H9 (cell line): ENCODE data around the gene MORN1. TPM values are rescaled to one million over a fixed set of nuclear protein-coding genes. Genes with fewer than 3 reads are reported as not detected.

ENCODE experiments used
- DNase-seq: peaks from one replicate; pipeline ENCODE4 v3.0.0-alpha.2; 2017
- H2AFZ ChIP-seq: one replicate; pipeline ENCODE4 v1.6.1; 2013; ENCODE audit warnings: mild to moderate bottlenecking, low read length, control low read depth, moderate library complexity
- H2AK5ac ChIP-seq: 2 replicates; pipeline ENCODE4 v1.6.1; 2013; ENCODE audit warnings: low read length, control low read depth, mixed read lengths; ENCODE audit not compliant: insufficient read length
- H2BK120ac ChIP-seq: one replicate; pipeline ENCODE4 v1.6.1; 2013; ENCODE audit warnings: low read depth, mild to moderate bottlenecking, low read length, control low read depth, inconsistent platforms; ENCODE audit not compliant: poor library complexity, severe bottlenecking
- H2BK12ac ChIP-seq: 2 replicates; pipeline ENCODE4 v1.6.1; 2013; ENCODE audit warnings: low read length, control low read depth, mixed read lengths, low read depth; ENCODE audit not compliant: insufficient read length
- H2BK15ac ChIP-seq: 2 replicates; pipeline ENCODE4 v1.6.1; 2013; ENCODE audit warnings: low read depth, low read length, control low read depth
- H2BK20ac ChIP-seq: one replicate; pipeline ENCODE4 v1.6.1; 2013; ENCODE audit warnings: low read depth, mild to moderate bottlenecking, low read length, control low read depth, inconsistent platforms; ENCODE audit not compliant: poor library complexity, severe bottlenecking
- H2BK5ac ChIP-seq: 2 replicates; pipeline ENCODE4 v1.6.1; 2013; ENCODE audit warnings: low read length, control low read depth, mixed read lengths; ENCODE audit not compliant: insufficient read length
- H3K14ac ChIP-seq: 2 replicates; pipeline ENCODE4 v1.6.1; 2013; ENCODE audit warnings: low read length, control low read depth; ENCODE audit not compliant: insufficient read depth
- H3K18ac ChIP-seq: 2 replicates; pipeline ENCODE4 v1.6.1; 2013; ENCODE audit warnings: low read depth, mild to moderate bottlenecking, mixed read lengths, low read length, control low read depth; ENCODE audit not compliant: insufficient read length
- H3K23ac ChIP-seq: 2 replicates; pipeline ENCODE4 v1.6.1; 2013; ENCODE audit warnings: low read length, control low read depth, mixed read lengths, low read depth; ENCODE audit not compliant: insufficient read length
- H3K23me2 ChIP-seq: 2 replicates; pipeline ENCODE4 v1.6.1; 2013; ENCODE audit warnings: low read depth, mild to moderate bottlenecking, mixed read lengths, low read length, control low read depth; ENCODE audit not compliant: insufficient read length, poor library complexity, severe bottlenecking
- H3K27ac ChIP-seq: 2 replicates; pipeline ENCODE4 v1.5.1; 2013; ENCODE audit warnings: low read length, control low read depth, mixed read lengths, low read depth; ENCODE audit not compliant: insufficient read length
- H3K27me3 ChIP-seq: 2 replicates; pipeline ENCODE4 v1.6.1; 2013; ENCODE audit warnings: low read length, control low read depth, inconsistent platforms; ENCODE audit not compliant: insufficient read depth
- H3K4ac ChIP-seq: 2 replicates; pipeline ENCODE4 v1.6.1; 2013; ENCODE audit warnings: low read depth, mild to moderate bottlenecking, control low read depth, inconsistent platforms, low read length, moderate library complexity
- H3K4me1 ChIP-seq: 2 replicates; pipeline ENCODE4 v1.6.1; 2013; ENCODE audit warnings: low read length, control low read depth, inconsistent platforms; ENCODE audit not compliant: insufficient read depth
- H3K4me2 ChIP-seq: 2 replicates; pipeline ENCODE4 v1.6.1; 2013; ENCODE audit warnings: low read length, control low read depth, mixed read lengths; ENCODE audit not compliant: insufficient read length, insufficient read depth
- H3K56ac ChIP-seq: 2 replicates; pipeline ENCODE4 v1.6.1; 2013; ENCODE audit warnings: low read depth, mild to moderate bottlenecking, mixed read lengths, low read length, control low read depth; ENCODE audit not compliant: insufficient read length
- H3K79me1 ChIP-seq: 2 replicates; pipeline ENCODE4 v1.6.1; 2013; ENCODE audit warnings: low read depth, mild to moderate bottlenecking, moderate library complexity, low read length, control low read depth, inconsistent platforms; ENCODE audit not compliant: insufficient read depth, poor library complexity, severe bottlenecking
- H3K79me2 ChIP-seq: 2 replicates; pipeline ENCODE4 v1.6.1; 2013; ENCODE audit warnings: low read length, control low read depth, inconsistent platforms; ENCODE audit not compliant: insufficient read depth
- H3K9ac ChIP-seq: 2 replicates; pipeline ENCODE4 v1.6.1; 2013; ENCODE audit warnings: low read length, control low read depth, mixed read lengths; ENCODE audit not compliant: insufficient read length; ENCODE audit errors: extremely low read depth
- H3K9me3 ChIP-seq: one replicate; pipeline ENCODE4 v1.6.1; 2013; ENCODE audit warnings: low read depth, low read length, inconsistent platforms; ENCODE audit not compliant: control insufficient read depth
- H3T11ph ChIP-seq: one replicate; pipeline ENCODE4 v1.6.1; 2013; ENCODE audit warnings: mild to moderate bottlenecking, low read length, control low read depth, inconsistent platforms
- H4K20me1 ChIP-seq: one replicate; pipeline ENCODE4 v1.6.1; 2013; ENCODE audit not compliant: control insufficient read depth, insufficient read length, insufficient read depth
- H4K5ac ChIP-seq: 2 replicates; pipeline ENCODE4 v1.6.1; 2013; ENCODE audit warnings: low read depth, mild to moderate bottlenecking, mixed read lengths, low read length, control low read depth; ENCODE audit not compliant: insufficient read length
- H4K8ac ChIP-seq: replicated peaks from 2 replicates; pipeline ENCODE4 v1.6.1; 2013; ENCODE audit warnings: low read length, control low read depth, mixed read lengths, low read depth; ENCODE audit not compliant: insufficient read length
- H4K91ac ChIP-seq: 2 replicates; pipeline ENCODE4 v1.6.1; 2013; ENCODE audit warnings: low read depth, mild to moderate bottlenecking, moderate library complexity, mixed read lengths, low read length, control low read depth; ENCODE audit not compliant: insufficient read length
- H3K27ac Mint-ChIP-seq, 3 experiments: 2 replicates in 2 of 3; 3 replicates in 1 of 3; pipeline ENCODE4 v1.8.0; 2020 to 2021; ENCODE audit warnings: mixed read lengths in 3 of 3, mild to moderate bottlenecking in 1 of 3, moderate library complexity in 1 of 3
- H3K27me3 Mint-ChIP-seq: 2 replicates; pipeline ENCODE4 v1.8.0; 2021; ENCODE audit warnings: low read depth, mild to moderate bottlenecking, moderate library complexity, mixed read lengths
- H3K36me3 Mint-ChIP-seq, 3 experiments: 2 replicates in 2 of 3; 3 replicates in 1 of 3; pipeline ENCODE4 v1.8.0; 2020 to 2021; ENCODE audit warnings: low read depth in 3 of 3, mixed read lengths in 3 of 3; ENCODE audit not compliant: insufficient read depth in 1 of 3
- H3K4me1 Mint-ChIP-seq, 2 experiments: 2 replicates each; pipeline ENCODE4 v1.8.0; 2020; ENCODE audit warnings: mixed read lengths in 2 of 2
- H3K4me3 Mint-ChIP-seq, 2 experiments: 2 replicates in 1 of 2; 3 replicates in 1 of 2; pipeline ENCODE4 v1.8.0; 2020 to 2021; ENCODE audit warnings: mild to moderate bottlenecking in 2 of 2, mixed read lengths in 2 of 2, moderate library complexity in 1 of 2
- H3K9me3 Mint-ChIP-seq, 2 experiments: 2 replicates in 1 of 2; 3 replicates in 1 of 2; pipeline ENCODE4 v1.8.0; 2020; ENCODE audit warnings: mild to moderate bottlenecking in 2 of 2, mixed read lengths in 2 of 2, moderate library complexity in 1 of 2
- CTCF ChIP-seq: fragments of 200-600 bp; sonication (generic); conservative IDR thresholded peaks from 3 replicates; pipeline ENCODE4 v1.8.0; 2021; ENCODE audit warnings: antibody characterized with exemption, mild to moderate bottlenecking
- WGBS: extraction: QIAGEN DNeasy Blood & Tissue Kit; methylation state at CpG from one replicate; pipeline ENCODE4 v1.1.7; 2013; ENCODE audit warnings: missing lambda C conversion rate, low lambda C conversion rate, mixed read lengths; ENCODE audit not compliant: insufficient read length; ENCODE audit errors: extremely low coverage; 5-methylcytosine and 5-hydroxymethylcytosine counted together
- total RNA-seq: library from RNA; stranded (reverse); gene quantifications from 2 replicates; pipeline ENCODE4 v1.2.1, GENCODE V29; 2021

The MORN1 gene
- total RNA-seq, 1 experiment from 2014 or later, result 12.7 TPM

DNA sequence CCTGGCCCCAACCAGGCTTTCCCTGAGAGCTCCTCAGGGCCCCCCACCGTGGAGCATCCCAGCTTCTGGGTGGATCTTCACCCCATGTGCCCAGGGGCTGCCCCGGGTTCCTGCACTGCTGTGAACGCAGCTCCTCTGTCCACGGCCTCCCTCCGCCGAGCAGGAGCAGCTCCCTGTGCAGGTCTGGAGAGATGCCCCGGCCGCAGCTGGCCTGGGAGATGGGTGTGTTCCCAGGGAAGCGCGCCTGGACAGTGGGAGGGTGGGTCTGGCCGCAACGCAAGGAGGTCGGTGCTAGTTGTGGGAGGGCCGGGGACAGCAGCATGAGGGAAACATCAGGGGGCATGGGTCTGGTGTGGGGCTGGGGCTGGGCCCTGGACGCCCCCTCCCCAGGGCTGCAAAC, 71.3 kb downstream of the MORN1 start:
- H4K8ac ChIP-seq, result no peak overlapping the region
- H4K91ac ChIP-seq, result no peak overlapping the region
- TF ChIP-seq CTCF, result no peak
- H3K9ac ChIP-seq, result no peak overlapping the region
- H3K4me3 Mint-ChIP-seq, result no peak overlapping the region
- H3K18ac ChIP-seq, result no peak overlapping the region
- H3T11ph ChIP-seq, result no peak overlapping the region
- no peaks in the 10 kb centered on the region for H3K79me1 ChIP-seq
- H2AK5ac ChIP-seq, result no peak overlapping the region
- H3K4me2 ChIP-seq, result no peak overlapping the region
- H2BK12ac ChIP-seq, result no peak overlapping the region
- H3K4me1 Mint-ChIP-seq, result peaks cover 4 to 18% of the 10 kb centered on the region in 2 experiments
- no peak overlapping the region for H2BK120ac ChIP-seq
- H4K5ac ChIP-seq, result no peak overlapping the region
- no peak overlapping the region for H3K27ac ChIP-seq
- no peak overlapping the region for H2BK15ac ChIP-seq
- DNase-seq, result no peak
- H3K27ac Mint-ChIP-seq, result no peak overlapping the region
- no peak overlapping the region for H3K56ac ChIP-seq
- no peaks in the 10 kb centered on the region for H3K27me3 ChIP-seq
- no peaks in the 10 kb centered on the region for H3K79me2 ChIP-seq
- H2BK5ac ChIP-seq, result no peak overlapping the region
- no peak overlapping the region for H2BK20ac ChIP-seq
- H3K4me1 ChIP-seq, result no peaks in the 10 kb centered on the region; the same call in 1 of the 2 replicates
- no peaks in the 10 kb centered on the region; a peak in 1 of 7 replicates for H3K36me3 Mint-ChIP-seq
- H3K23ac ChIP-seq, result no peak overlapping the region
- H3K27me3 Mint-ChIP-seq, result peaks cover 3% of the 10 kb centered on the region
- H2AFZ ChIP-seq, result no peak overlapping the region
- no peak overlapping the region for H3K4ac ChIP-seq
- H3K23me2 ChIP-seq, result no peaks in the 10 kb centered on the region
- 0 out of 5 replicates have a peak, but pooled peaks cover 0 to under 1% of the 10 kb centered on the region in 2 experiments for H3K9me3 Mint-ChIP-seq
- H3K9me3 ChIP-seq, result no peaks in the 10 kb centered on the region
- no peak overlapping the region; the same call in 1 of the 2 replicates for H3K14ac ChIP-seq
- H4K20me1 ChIP-seq, result no peaks in the 10 kb centered on the region
- WGBS, result no CpG with 5 or more reads among the region's 15 CpGs
